MCF 10A (cell line): ENCODE results near the gene FBXW2. TPM values are rescaled to one million over a fixed set of nuclear protein-coding genes. Genes with fewer than 3 reads are reported as not detected.
A peak's percentile ranks its signal among the peaks of the same experiment; 100 is the strongest.

Experiments
- BruUV-seq: library from RNA; stranded (reverse); fragments of 400-500 nt; replicated peaks from 2 replicates; lab custom pipeline; 2021; lab: Mats Ljungman, UMichigan
- CTCF ChIA-PET: fragments of 300-600 bp; sonication (Branson Sonifier 250); formaldehyde crosslinking; extraction: SDS; loops from one replicate; lab custom pipeline; 2021; ENCODE audit warnings: antibody characterized with exemption, inconsistent platforms; lab: Yijun Ruan, JAX
- POLR2A ChIA-PET: fragments of 300-600, 350-650 bp; sonication (Branson Sonifier 250); formaldehyde crosslinking; extraction: SDS; loops from one replicate; lab custom pipeline; 2020; ENCODE audit warnings: antibody characterized with exemption, inconsistent platforms; lab: Yijun Ruan, JAX
- DNase-seq: peaks from one replicate; pipeline ENCODE4 v3.0.0-alpha.2; 2018; ENCODE audit not compliant: unreplicated experiment
- H3K27ac Mint-ChIP-seq: one replicate; pipeline ENCODE4 v1.8.0; 2022; ENCODE audit warnings: mild to moderate bottlenecking, low read depth, mixed read lengths; ENCODE audit not compliant: unreplicated experiment
- H3K27me3 Mint-ChIP-seq: one replicate; pipeline ENCODE4 v1.8.0; 2022; ENCODE audit warnings: mixed read lengths; ENCODE audit not compliant: insufficient read depth, unreplicated experiment
- H3K36me3 Mint-ChIP-seq: one replicate; pipeline ENCODE4 v1.8.0; 2022; ENCODE audit warnings: mild to moderate bottlenecking, moderate library complexity, mixed read lengths; ENCODE audit not compliant: insufficient read depth, unreplicated experiment
- H3K4me1 Mint-ChIP-seq: one replicate; pipeline ENCODE4 v1.8.0; 2022; ENCODE audit warnings: mixed read lengths; ENCODE audit not compliant: insufficient read depth, unreplicated experiment
- H3K4me3 Mint-ChIP-seq: one replicate; pipeline ENCODE4 v1.8.0; 2022; ENCODE audit warnings: mild to moderate bottlenecking, moderate library complexity, mixed read lengths; ENCODE audit not compliant: unreplicated experiment
- H3K9me3 Mint-ChIP-seq: one replicate; pipeline ENCODE4 v1.8.0; 2022; ENCODE audit warnings: mixed read lengths; ENCODE audit not compliant: unreplicated experiment
- intact Hi-C: fragments of 100-400 bp; cut with micrococcal nuclease; formaldehyde crosslinking; loops from 2 replicates; pipeline ENCODE4 v1.14.1; 2022
- total RNA-seq: library from RNA; stranded (reverse); gene quantifications from 2 replicates; pipeline ENCODE4 v1.2.3, GENCODE V29; 2022
- TF ChIP-seq, protein P1 (sequence below): fragments of 200-600 bp; IDR thresholded peaks from one replicate; pipeline ENCODE4 v1.8.0; 2022; ENCODE audit warnings: antibody characterized with exemption, mild to moderate bottlenecking; ENCODE audit not compliant: unreplicated experiment

Gene FBXW2
- total RNA-seq, 1 experiment from 2014 or later = 53.9 TPM

DNA sequence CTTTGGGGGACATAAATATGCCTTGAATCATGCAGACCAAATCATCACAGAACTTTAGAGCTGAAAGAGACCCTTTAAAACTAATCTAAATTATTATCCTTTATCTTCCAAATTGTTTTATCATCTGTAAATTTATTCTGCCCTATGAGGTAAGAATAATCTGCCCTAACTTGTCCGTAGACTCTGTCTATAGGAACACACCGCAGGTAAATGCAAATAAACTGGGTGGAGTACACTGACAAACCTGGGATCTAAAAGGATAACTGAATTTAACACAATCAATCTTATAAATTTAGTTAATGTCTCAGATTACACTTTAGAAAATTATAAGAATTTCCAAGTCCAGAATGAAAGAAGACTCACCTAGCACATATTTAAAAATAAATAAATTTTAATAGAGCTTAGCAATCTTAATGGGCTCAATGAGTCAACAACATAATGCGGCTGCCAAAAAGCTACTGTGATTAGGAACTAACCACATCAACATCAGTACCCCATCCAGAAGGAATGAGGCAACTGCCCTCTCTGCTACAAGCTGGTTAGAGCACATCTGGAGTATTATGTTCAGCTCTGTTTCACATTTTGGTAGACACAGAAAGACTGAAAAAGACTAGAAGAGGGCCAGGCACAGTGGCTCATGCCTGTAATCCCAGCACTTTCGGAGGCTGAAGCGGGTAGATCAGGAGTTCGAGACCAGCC is 84.5 kb downstream of the FBXW2 start:
- H3K4me1 Mint-ChIP-seq = peaks cover 32% of the 10 kb centered on the region
- intact Hi-C loops = no loop called here
- BruUV-seq = no TSS peak
- peak overlapping the region; percentile 70 for H3K4me3 Mint-ChIP-seq
- ChIA-PET POLR2A (interaction anchor here (0.6 to 4.2 kb wide), 16 partner anchors 9 to 280 kb away, joined by 3 to 26 read pairs (median 4); partner anchors contain the start of gene FBXW2), CTCF (interaction anchor here (0.7 to 2.1 kb wide), 6 partner anchors 9 to 84 kb away, joined by 3 to 6 read pairs (median 4); no protein-coding TSS in a partner anchor)
- no peaks in the 10 kb centered on the region for H3K27me3 Mint-ChIP-seq
- peak overlapping the region; percentile 63 for H3K27ac Mint-ChIP-seq
- no peaks in the 10 kb centered on the region for H3K36me3 Mint-ChIP-seq
- no peaks in the 10 kb centered on the region for H3K9me3 Mint-ChIP-seq
- TF ChIP-seq, protein P1, sequence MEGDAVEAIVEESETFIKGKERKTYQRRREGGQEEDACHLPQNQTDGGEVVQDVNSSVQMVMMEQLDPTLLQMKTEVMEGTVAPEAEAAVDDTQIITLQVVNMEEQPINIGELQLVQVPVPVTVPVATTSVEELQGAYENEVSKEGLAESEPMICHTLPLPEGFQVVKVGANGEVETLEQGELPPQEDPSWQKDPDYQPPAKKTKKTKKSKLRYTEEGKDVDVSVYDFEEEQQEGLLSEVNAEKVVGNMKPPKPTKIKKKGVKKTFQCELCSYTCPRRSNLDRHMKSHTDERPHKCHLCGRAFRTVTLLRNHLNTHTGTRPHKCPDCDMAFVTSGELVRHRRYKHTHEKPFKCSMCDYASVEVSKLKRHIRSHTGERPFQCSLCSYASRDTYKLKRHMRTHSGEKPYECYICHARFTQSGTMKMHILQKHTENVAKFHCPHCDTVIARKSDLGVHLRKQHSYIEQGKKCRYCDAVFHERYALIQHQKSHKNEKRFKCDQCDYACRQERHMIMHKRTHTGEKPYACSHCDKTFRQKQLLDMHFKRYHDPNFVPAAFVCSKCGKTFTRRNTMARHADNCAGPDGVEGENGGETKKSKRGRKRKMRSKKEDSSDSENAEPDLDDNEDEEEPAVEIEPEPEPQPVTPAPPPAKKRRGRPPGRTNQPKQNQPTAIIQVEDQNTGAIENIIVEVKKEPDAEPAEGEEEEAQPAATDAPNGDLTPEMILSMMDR = no peak
- DNase-seq = peak; percentile 76

DNA sequence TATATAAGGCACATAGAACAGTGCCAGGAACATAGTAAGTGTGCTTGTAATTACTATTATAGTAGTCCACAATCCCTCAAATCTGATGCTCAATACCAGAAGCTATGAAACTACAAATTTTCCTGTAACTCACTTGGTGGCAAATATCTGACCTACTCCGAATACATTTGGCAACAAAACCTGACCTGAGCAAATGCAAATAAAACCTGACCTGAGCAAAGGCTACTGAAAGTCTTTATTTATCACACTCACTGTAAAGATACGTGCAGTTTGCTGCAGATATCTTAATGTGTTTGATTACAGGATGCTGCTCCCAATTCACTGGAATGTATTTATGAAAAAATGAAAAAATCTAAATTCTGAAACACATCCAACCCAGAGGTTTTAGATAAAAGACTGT is 86.0 kb downstream of the FBXW2 start:
- Mint-ChIP-seq H3K4me3 (no peak overlapping the region), H3K4me1 (peaks cover 22% of the 10 kb centered on the region), H3K27ac (no peak overlapping the region), H3K27me3 (no peaks in the 10 kb centered on the region), H3K9me3 (no peaks in the 10 kb centered on the region), H3K36me3 (no peaks in the 10 kb centered on the region)
- ChIA-PET POLR2A (interaction anchor here (0.7 to 2.7 kb wide), 3 partner anchors 10 to 1483 kb away, joined by 3 to 8 read pairs (median 4); no protein-coding TSS in a partner anchor), CTCF (interaction anchor here (0.5 to 1.2 kb wide), 7 partner anchors 49 to 668 kb away, joined by 3 to 4 read pairs (median 3); no protein-coding TSS in a partner anchor)
- no TSS peak for BruUV-seq
- intact Hi-C loops = no loop called here
- no peak for DNase-seq
- TF ChIP-seq, protein P1 = no peak

Other genes starting within 250 kb of the FBXW2 start
- gene CDK5RAP2, start 213.2 kb downstream of the FBXW2 start, total RNA-seq = 43.4 and 50.0 TPM in 2 replicates
- 5.7 and 6.9 TPM in 2 replicates for gene MEGF9, start 78.9 kb downstream of the FBXW2 start, total RNA-seq
- gene PSMD5, start 49.5 kb upstream of the FBXW2 start, total RNA-seq = 71.0 and 91.0 TPM in 2 replicates
- gene PHF19, start 83.8 kb upstream of the FBXW2 start, total RNA-seq = 39.6 and 61.0 TPM in 2 replicates
- 0.84 and 1.2 TPM in 2 replicates for gene TRAF1, start 133.4 kb upstream of the FBXW2 start, total RNA-seq